ENCODE measurements around the gene AADAC.

Gene AADAC

GRCh38 chr3:151770956-151771355 is 43.0 kb upstream of the AADAC start:
- Mint-ChIP-seq H3K4me3 (no peak overlapping the region), H3K36me3 (ENCODE audit: low read depth) (no peaks in the 10 kb centered on the region), H3K4me1 (peaks cover 5% of the 10 kb centered on the region), H3K27ac (peak overlapping the region in 2 of 3 experiments; percentile 62 to 76), H3K27me3 (ENCODE audit: low read depth) (no peaks in the 10 kb centered on the region), H3K9me3 (no peaks in the 10 kb centered on the region)
- TF ChIP-seq CTCF (IDR thresholded peaks at IDR 0.05; ENCODE audit: unreplicated experiment in 3 of 3): no peak

DNA sequence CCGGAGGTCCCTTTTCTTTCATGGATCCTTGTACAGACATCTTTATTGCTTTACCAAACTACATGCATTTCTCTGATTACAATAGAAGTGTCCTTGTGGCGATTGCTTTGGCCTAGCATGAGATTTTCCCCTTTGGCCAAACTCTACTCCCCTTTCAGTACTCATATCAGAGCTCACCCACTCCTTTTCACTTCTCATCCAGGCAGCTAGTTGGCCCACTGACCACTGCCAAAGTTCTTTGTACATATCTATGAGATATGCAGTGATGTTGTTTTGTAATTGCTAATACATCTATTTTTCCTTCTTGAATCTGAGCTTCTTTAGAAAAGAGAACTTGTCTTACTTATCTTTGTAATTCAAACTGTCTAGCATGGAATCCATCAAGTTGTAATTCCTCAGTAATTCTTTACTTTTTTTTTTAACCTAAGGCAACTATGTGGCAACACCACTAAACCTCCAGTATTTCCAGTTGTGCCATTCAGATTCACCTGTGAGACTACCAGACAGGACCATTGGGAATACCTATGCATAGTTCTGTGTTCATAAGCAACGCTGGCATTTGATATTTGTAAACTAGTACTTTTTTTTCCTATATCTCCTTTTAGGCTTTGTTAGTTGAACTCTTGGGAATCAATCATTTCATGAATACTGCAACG is 41.0 kb upstream of the AADAC start:
- Mint-ChIP-seq H3K4me3 (no peak overlapping the region), H3K27me3 (ENCODE audit: low read depth) (no peaks in the 10 kb centered on the region), H3K27ac (no peak overlapping the region), H3K36me3 (ENCODE audit: low read depth) (no peaks in the 10 kb centered on the region), H3K4me1 (peaks cover 5% of the 10 kb centered on the region), H3K9me3 (no peaks in the 10 kb centered on the region)
- TF ChIP-seq CTCF (IDR thresholded peaks at IDR 0.05; ENCODE audit: unreplicated experiment in 3 of 3): no peak

GRCh38 chr3:151774235-151774634 is 39.7 kb upstream of the AADAC start:
- H3K27ac Mint-ChIP-seq: no peak overlapping the region
- H3K4me3 Mint-ChIP-seq: no peak overlapping the region
- no peaks in the 10 kb centered on the region for H3K9me3 Mint-ChIP-seq

GRCh38 chr3:151774910-151775309 is 39.0 kb upstream of the AADAC start:
- H3K4me3 Mint-ChIP-seq: no peak overlapping the region
- TF ChIP-seq CTCF (IDR thresholded peaks at IDR 0.05; ENCODE audit: unreplicated experiment in 3 of 3): no peak
- peaks cover 5% of the 10 kb centered on the region for H3K4me1 Mint-ChIP-seq
- H3K36me3 Mint-ChIP-seq (ENCODE audit: low read depth): no peaks in the 10 kb centered on the region
- H3K9me3 Mint-ChIP-seq: no peaks in the 10 kb centered on the region
- no peaks in the 10 kb centered on the region for H3K27me3 Mint-ChIP-seq (ENCODE audit: low read depth)
- peak overlapping the region; percentile 1 to 78 (median 40) for H3K27ac Mint-ChIP-seq

More at GRCh38 chr3:151774235-151774634, 39.7 kb upstream of the AADAC start:
- H3K4me1 Mint-ChIP-seq: peaks cover 5% of the 10 kb centered on the region
- H3K27me3 Mint-ChIP-seq (ENCODE audit: low read depth): no peaks in the 10 kb centered on the region
- no peaks in the 10 kb centered on the region for H3K36me3 Mint-ChIP-seq (ENCODE audit: low read depth)
- TF ChIP-seq CTCF (IDR thresholded peaks at IDR 0.05; ENCODE audit: unreplicated experiment in 3 of 3): no peak

GRCh38 chr3:151775314-151776258 is 38.3 kb upstream of the AADAC start:
- Mint-ChIP-seq H3K27me3 (ENCODE audit: low read depth) (no peaks in the 10 kb centered on the region), H3K27ac (peak overlapping the region; percentile 1 to 78 (median 40)), H3K4me3 (no peak overlapping the region), H3K4me1 (no peaks in the 10 kb centered on the region), H3K36me3 (ENCODE audit: low read depth) (no peaks in the 10 kb centered on the region), H3K9me3 (no peaks in the 10 kb centered on the region)
- no peak for TF ChIP-seq CTCF (IDR thresholded peaks at IDR 0.05; ENCODE audit: unreplicated experiment in 3 of 3)

Measured in nephron (organoid).